ENCODE results near the gene TXNDC17. TPM values are rescaled to one million over a fixed set of nuclear protein-coding genes. Genes with fewer than 3 reads are reported as not detected.
A peak's percentile ranks its signal among the peaks of the same experiment; 100 is the strongest.
"Not testable (repeated sequence)": the region's sequence is repeated elsewhere in the genome, so short reads cannot be mapped to it uniquely, and the experiment has no call there.

The TXNDC17 gene
- total RNA-seq, 1 experiment from 2014 or later = 114 TPM

- H2AFZ ChIP-seq = no peak overlapping the region
Measured at GRCh38 chr17:6654841-6655731, 14.2 kb downstream of the TXNDC17 start.

GRCh38 chr17:6655732-6656361 is 15.0 kb downstream of the TXNDC17 start:
- H3K27me3 ChIP-seq (ENCODE audit: insufficient read depth, low read depth); H3K36me3 ChIP-seq (ENCODE audit: low read depth); CTCF ChIA-PET; H3K27ac ChIP-seq; H3F3A ChIP-seq (ENCODE audit: insufficient read depth, low read depth); intact Hi-C loops (cut with micrococcal nuclease; ENCODE audit: unreplicated experiment); POLR2A ChIA-PET (ENCODE audit: unreplicated experiment); DNase-seq; H3K9me3 ChIP-seq (ENCODE audit: insufficient read depth, low read depth); H2AFZ ChIP-seq; H3K9me2 ChIP-seq (ENCODE audit: insufficient read depth); H4K20me1 ChIP-seq (ENCODE audit: insufficient read depth); BruUV-seq (replicated peaks): not testable (repeated sequence)
- peaks cover 16% of the 10 kb centered on the region for H3K79me2 ChIP-seq (ENCODE audit: low read depth)
- H3K4me1 ChIP-seq (replicated peaks; ENCODE audit: insufficient read depth) = peaks cover 33% of the 10 kb centered on the region
- peak overlapping the region; percentile 48; the same call in 1 of the 2 replicates for H3K4me3 ChIP-seq
- peak overlapping the region; percentile 61 for H3K4me2 ChIP-seq

More at GRCh38 chr17:6654841-6655731, 14.2 kb downstream of the TXNDC17 start:
- intact Hi-C loops (cut with micrococcal nuclease; ENCODE audit: unreplicated experiment) = no loop called here
- Histone ChIP-seq H3K9me2 (ENCODE audit: insufficient read depth) (no peaks in the 10 kb centered on the region), H3K79me2 (ENCODE audit: low read depth) (peaks cover 23% of the 10 kb centered on the region), H3K4me1 (replicated peaks; ENCODE audit: insufficient read depth) (peaks cover 38% of the 10 kb centered on the region), H3K36me3 (ENCODE audit: low read depth) (no peaks in the 10 kb centered on the region), H3F3A (ENCODE audit: insufficient read depth, low read depth) (peaks cover 14% of the 10 kb centered on the region), H4K20me1 (ENCODE audit: insufficient read depth) (peaks cover 6% of the 10 kb centered on the region), H3K4me3 (no peak overlapping the region), H3K27me3 (ENCODE audit: insufficient read depth, low read depth) (no peaks in the 10 kb centered on the region), H3K9me3 (ENCODE audit: insufficient read depth, low read depth) (no peaks in the 10 kb centered on the region), H3K4me2 (no peak overlapping the region), H3K27ac (no peak overlapping the region)
- ChIA-PET CTCF (no interaction called here), POLR2A (ENCODE audit: unreplicated experiment) (no interaction called here)
- no peak for DNase-seq
- BruUV-seq (replicated peaks) = no TSS peak
- TF ChIP-seq EZH2 (IDR thresholded peaks at IDR 0.05; ENCODE audit: low read depth) (no peak), CTCF (conservative IDR thresholded peaks at IDR 0.05) (no peak)

GRCh38 chr17:6656797-6657632 is 16.2 kb downstream of the TXNDC17 start:
- POLR2A ChIA-PET (ENCODE audit: unreplicated experiment) = interaction anchor here (0.7 kb wide), 1 partner anchor 90 kb away, joined by 4 read pairs; no protein-coding TSS in a partner anchor

More at GRCh38 chr17:6656797-6657632, 16.2 kb downstream of the TXNDC17 start:
- intact Hi-C loops (cut with micrococcal nuclease; ENCODE audit: unreplicated experiment); H3K36me3 ChIP-seq (ENCODE audit: low read depth); H4K20me1 ChIP-seq (ENCODE audit: insufficient read depth); H3K27me3 ChIP-seq (ENCODE audit: insufficient read depth, low read depth); H3K9me3 ChIP-seq (ENCODE audit: insufficient read depth, low read depth); H3K9me2 ChIP-seq (ENCODE audit: insufficient read depth); CTCF ChIA-PET; H3K79me2 ChIP-seq (ENCODE audit: low read depth); H3K27ac ChIP-seq: not testable (repeated sequence)
- Histone ChIP-seq H3K4me2 (peak overlapping the region; percentile 78), H3F3A (ENCODE audit: insufficient read depth, low read depth) (peaks cover 10% of the 10 kb centered on the region; the same call in 1 of the 2 replicates), H3K4me1 (replicated peaks; ENCODE audit: insufficient read depth) (peaks cover 29% of the 10 kb centered on the region), H2AFZ (peak overlapping the region; percentile 77; the same call in 1 of the 2 replicates), H3K4me3 (peak overlapping the region; percentile 63)
- TSS peak; percentile 25 for BruUV-seq (replicated peaks)
- DNase-seq = peak in 1 of 2 experiments; percentile 40

Data from PC-9 (cell line).